Activated CD4-positive, CD25-positive, alpha-beta regulatory T cell (primary cell): ENCODE results near the gene VRK1.

Experiments
- DNase-seq, 4 experiments: peaks; one replicate each; lab custom pipeline; 2025; lab: John Stamatoyannopoulos, UW

Gene VRK1

GRCh38 chr14:96792003-96792402 lies 5.2 kb upstream of the VRK1 start:
- no peak for DNase-seq

- no peak for DNase-seq
Measured at GRCh38 chr14:96792591-96792990, 4.6 kb upstream of the VRK1 start.

DNA sequence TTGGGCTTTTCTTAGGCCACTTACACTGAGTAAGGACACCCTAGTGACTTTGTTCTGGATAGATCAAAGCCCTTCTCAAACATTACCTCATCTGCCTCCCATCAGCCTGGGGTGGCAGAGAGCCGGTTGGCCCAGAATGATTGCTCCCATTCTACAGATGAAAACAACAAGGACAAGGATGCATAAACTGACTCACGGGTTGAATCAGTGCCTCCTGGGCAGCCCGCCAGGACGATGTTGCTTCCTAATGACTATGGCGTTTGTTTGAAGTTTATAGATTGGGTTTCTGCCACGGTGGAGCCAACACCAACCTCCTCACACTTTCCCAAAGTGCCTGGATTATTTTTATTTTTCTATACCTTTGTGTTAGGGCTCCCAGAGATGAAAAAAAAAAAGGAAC lies 3.6 kb upstream of the VRK1 start:
- DNase-seq, result no peak

DNA sequence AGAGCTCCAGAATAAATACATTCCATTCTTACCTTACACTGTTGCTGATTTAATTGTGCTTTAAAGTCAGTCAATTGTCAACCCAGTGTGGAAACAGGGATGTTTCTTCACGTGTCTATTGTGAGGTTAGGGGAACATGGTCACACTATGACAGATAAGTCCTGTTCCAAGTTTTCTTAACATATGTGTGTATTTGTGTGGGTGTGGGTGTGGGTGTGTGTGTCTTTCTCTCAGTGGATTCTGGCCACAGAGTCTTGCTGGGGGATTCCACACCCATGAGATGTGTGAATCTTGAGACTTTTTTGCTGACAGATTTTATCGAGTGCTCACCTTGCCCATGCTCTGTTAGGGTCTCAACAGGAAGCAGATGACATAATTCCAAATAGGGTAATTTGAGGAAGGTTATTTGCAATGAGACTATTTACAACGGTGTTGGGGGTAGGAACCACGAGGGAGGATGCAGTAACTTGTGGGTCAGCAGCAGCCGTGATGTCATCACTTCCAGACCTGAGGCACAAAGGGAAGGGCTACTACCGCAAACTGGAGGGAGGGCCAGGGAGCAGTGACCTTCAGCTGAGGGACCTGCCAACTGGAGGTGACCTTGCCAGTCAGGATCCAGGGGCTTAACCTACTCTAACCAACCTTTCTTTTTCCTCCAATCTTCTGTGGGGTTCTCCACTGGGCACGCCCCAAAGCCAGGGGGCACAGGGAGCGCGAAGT lies 1.9 kb upstream of the VRK1 start:
- DNase-seq, result no peak

DNA sequence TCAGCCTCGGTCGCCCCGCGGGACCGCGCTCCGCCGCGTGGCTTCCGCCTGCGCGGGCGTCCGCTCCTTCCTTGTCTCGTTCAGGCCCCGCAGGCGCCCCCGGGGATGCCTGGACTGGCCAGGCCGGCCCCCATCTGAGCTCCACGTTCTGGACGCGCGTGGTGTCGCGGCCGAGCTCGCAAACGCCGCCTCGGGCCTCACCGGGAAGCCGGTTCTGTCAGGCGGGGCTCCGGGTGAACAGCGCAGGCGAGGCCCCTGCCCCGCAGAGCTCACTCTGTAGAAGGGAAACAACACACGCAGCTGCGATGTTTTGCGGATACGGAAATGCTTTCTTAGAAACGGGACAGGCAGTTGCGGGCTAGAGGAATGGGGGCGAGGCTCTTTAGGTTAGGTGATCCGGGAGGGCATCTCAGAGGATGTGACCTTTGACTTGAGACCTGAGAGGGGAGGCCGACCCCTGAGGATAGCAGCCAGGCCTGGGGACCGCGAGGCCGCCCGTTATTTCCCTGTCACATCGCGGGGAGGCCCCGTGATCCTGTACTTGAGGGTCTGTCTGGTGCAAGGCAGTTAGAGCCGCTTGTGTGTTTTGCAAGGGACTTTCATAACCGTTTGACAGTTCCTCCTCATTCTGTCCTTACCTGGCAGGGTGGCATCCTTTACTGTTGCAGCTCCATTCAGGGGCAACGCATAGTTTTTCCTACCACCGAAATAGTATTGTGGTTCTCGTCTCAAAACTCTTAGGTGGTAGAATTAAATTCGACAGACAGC lies 584 bp downstream of the VRK1 start:
- DNase-seq, result peak in 3 of 4 experiments; percentile 9 to 31 (median 10)

DNA sequence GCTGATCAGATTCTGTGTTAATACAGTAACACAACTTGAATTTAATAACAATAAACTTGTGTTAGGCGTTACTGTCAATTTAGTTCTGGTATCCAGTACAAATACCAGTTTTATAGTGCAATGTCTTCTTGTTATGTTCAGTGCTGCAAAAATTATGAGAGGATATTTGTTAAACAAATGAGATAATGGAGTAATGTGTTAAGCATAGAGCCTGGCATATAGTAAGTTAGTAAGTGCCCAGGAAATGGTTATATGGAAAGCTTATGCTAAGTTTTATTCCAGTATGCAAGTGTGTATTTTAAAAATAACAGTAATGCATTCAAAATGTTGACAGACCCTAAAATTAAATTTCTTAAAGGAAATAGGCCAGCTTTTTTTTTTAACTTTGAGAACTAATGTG lies 1.8 kb downstream of the VRK1 start:
- DNase-seq, result no peak

DNA sequence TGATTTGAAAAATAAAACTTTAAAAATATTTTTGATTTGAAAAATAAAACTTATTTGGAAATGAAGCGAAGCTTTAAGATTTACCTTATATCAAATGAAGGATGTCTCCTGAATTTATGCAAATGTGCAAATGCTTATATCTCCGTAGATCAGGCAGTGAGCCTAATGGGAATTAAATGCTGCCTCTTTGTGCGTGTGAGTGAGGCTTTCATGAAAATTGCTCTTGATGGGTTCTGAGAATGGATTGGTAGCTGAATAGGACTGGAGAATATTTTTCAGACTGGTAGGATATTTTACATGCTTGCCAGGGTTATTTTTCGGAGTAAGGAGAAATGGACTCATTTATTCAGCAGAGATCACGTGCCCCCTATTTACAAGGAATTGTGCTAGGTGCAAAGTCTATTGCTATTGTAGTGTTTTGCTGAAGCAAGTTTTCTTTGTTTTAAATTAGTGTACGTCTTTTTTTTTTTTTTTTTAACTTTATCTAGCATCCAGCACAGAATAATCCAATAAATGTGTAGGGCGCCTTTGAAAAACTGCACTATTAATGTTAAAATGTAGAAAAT lies 2.4 kb downstream of the VRK1 start:
- no peak for DNase-seq

- no peak for DNase-seq
Measured at GRCh38 chr14:96801931-96802330, 4.7 kb downstream of the VRK1 start.

- DNase-seq, result no peak
Measured at GRCh38 chr14:96802963-96803362, 5.8 kb downstream of the VRK1 start.

DNA sequence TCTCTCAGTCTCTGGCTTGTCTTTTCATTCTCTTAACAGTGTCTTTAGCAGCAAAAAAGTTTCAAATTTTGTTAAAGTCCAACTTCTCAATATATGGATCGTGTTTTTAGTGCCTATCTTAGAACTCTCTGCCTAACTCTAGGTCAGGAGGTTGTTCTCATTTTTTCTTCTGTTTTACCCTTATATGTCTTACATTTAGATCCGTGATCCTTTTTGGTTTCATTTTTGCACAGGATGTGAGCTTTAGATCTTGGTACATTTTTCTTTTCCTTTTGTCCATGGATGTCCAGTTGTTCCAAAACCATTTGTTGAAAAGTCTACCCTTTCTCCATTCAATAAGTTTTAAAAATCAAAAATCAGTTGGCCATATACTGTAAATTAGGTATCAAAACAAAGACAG lies 6.8 kb downstream of the VRK1 start:
- DNase-seq, result no peak

- DNase-seq, result no peak
Measured at GRCh38 chr14:96804895-96805294, 7.7 kb downstream of the VRK1 start.

DNA sequence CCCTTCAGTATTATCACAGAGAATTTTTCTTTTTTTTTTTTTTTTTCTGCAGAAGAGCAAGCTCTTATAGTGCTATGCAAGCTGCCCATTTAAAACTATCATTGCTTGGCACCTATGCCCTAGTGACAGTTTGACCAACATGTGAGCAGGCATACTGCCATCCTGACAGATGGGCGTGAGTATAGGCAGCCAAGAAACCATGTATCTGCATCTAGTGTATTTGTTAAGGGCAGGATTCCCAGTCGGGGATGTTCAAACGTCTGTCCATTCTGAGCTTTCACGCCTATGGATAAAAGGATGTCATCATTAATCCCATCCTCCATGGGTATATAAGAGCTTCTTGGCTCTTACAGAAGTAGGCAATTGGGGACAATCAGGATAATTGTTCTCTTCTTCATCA lies 8.8 kb downstream of the VRK1 start:
- no peak for DNase-seq

GRCh38 chr14:96806836-96807235 lies 9.7 kb downstream of the VRK1 start:
- no peak for DNase-seq

DNA sequence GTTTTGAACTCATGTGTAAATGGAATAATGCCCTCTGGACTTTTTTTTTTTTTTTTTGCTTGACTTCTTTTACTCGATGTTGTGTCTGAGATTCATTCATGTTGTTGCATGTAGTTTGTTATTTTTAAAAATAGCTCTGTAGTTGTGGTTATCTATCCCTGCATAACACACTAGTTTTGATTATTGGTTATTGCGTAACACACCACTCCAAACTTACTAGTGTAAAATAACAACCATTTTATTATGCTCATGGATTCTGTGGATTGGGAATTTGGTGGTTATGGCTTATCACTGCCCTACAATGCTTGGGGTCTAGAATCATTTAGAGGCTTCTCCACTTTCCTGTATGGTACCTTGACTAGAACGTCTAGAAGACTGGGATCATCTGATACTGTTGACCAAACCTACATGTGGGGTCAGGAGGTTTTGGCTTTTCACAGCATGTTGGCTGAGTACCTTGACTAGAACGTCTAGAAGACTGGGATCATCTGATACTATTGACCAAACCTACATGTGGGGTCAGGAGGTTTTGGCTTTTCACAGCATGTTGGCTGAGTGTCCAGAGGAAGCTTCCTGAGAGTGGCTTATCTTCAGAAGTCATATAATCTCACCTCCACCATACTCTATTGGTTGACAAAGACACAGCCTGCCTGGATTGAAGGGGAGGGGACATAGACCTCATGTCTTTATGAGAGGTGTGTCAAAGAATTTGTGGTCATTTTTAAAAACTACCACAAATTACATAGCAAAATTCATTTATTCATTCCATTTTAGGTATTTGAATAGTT lies 11.6 kb downstream of the VRK1 start:
- no peak for DNase-seq

DNA sequence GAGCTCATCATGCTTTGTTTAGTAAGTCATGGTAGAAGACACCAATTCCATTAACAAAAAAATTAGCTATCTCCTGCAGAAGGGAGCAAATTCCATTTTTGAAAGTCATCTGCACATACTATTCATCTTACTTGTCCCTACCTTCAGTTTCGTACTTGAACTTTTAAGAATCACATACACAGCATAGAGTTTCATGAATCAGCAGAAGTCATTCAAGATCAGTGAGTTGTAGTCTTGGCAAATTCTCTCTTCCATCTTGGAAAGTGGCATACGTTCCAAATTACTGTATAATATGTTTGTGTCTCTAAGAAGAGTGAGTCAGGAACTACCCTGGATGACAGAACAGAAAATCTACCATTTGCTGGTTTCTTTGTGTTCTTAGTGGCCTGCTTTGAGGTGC lies 14.1 kb downstream of the VRK1 start:
- DNase-seq, result no peak

DNA sequence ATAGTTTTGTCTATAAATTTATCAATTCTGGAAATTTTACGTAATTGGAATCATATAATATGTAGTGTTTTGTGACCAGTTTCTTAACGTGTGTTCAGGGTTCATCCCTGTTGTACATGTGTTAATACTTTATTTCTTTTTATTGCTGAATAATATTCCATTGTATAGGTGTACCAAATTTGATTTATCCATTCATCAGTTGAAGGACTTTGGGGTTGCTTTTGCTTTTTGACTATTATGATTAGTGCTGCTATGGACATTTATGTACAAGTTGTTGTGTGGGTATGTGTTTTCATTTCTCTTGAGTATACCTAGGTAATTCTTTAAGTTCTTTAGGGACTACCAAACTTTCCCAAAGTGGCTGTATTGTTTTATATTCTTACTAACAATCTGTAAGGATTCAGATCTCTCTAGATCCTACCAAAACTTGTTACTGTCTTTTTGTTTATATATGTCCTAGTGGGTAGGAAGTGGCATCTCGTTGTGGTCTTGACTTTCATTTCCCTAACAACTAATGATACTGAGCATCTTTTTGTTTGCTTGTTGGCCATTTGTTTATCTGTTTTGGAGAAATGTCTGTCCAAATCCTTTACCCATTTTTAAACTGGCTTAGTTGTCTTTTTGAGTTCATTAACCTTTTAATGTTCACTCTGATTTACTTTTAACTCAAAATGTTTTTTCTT lies 14.9 kb downstream of the VRK1 start:
- no peak for DNase-seq

DNA sequence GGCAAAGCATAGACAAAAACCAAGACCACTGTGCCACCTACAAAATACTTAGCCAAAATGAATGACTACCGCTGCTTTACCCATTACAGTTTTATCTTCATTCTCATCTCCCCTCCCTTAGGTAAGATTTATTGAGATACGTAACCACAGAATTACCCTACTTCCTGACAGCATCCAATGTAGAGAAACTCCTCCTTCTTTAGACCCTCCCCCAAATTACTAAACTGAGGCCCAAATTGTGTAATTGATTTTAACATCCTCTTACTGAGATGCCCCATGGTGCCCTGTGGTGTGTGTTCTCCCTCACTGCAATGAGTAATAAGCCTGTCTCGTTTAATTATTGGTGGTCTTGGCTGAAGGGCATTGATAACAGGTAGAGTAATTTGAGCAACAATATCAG lies 19.1 kb downstream of the VRK1 start:
- no peak for DNase-seq

- no peak for DNase-seq
Measured at GRCh38 chr14:96817750-96818666, 20.8 kb downstream of the VRK1 start.

DNA sequence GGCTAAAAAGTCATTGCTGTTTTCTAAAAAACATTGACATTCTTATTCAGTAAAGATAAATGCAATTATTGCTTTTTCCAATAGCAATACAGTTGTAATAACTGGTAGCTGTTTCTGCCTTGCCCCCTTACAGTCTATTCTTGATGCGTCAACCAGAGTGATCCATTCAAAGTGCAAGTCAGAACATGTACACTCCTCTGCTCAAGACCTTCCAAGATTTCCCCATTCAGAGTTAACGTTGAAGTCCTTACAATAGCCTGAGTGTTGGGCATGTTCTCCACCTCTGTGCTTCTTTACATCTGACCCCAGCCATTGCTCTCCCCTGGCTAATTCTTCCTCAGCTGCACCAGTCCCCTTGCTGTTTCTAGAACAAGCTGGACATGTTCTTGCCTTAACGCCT lies 24.3 kb downstream of the VRK1 start:
- DNase-seq, result no peak

- no peak for DNase-seq
Measured at GRCh38 chr14:96823652-96824051, 26.5 kb downstream of the VRK1 start.

DNA sequence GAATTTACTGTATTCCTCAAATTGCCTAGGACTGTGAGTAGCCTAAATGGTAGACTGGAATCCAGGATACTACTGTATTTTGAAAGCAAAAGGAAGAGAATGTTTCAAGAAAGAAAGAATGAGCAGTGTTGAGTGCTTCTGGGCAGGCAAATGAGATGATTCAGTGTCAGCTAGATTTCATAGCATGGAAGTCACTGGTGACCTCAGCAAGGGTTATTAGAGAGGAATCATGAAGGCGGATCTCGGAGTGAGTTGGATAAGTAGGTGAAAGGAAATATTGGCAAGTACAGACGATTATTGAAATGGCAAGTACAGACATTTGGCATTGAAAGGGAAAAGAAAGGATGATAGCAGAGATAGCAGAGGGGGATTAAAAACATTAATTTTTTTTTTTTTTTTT lies 27.1 kb downstream of the VRK1 start:
- DNase-seq, result no peak
